WTC11 (cell line): ENCODE data around the gene CCDC80. TPM values are rescaled to one million over a fixed set of nuclear protein-coding genes. Genes with fewer than 3 reads are reported as not detected.

Experiments
- ATAC-seq: fragments of 200-7000 bp; cut with Tn5 transposase; 2 replicates; pipeline ENCODE4 v1.10.0; 2021; ENCODE audit warnings: mild to moderate bottlenecking, moderate library complexity
- CTCF ChIA-PET: fragments of 300-600 bp; sonication (Branson Sonifier 250); formaldehyde crosslinking; loops from one replicate; lab custom pipeline; 2021; ENCODE audit warnings: antibody characterized with exemption; lab: Charles Lee
- POLR2A ChIA-PET: fragments of 350-600 bp; sonication (Branson Sonifier 250); formaldehyde crosslinking; loops from one replicate; lab custom pipeline; 2021; ENCODE audit warnings: antibody characterized with exemption; lab: Charles Lee
- DNase-seq: peaks from one replicate; pipeline ENCODE4 v3.0.0; 2021; ENCODE audit warnings: low spot score
- H3K27ac Mint-ChIP-seq: 2 replicates; pipeline ENCODE4 v1.8.0; 2021; ENCODE audit warnings: mixed read lengths
- H3K27me3 Mint-ChIP-seq: 2 replicates; pipeline ENCODE4 v1.8.0; 2021; ENCODE audit warnings: low read depth, mild to moderate bottlenecking, moderate library complexity, mixed read lengths
- H3K36me3 Mint-ChIP-seq: 2 replicates; pipeline ENCODE4 v1.8.0; 2021; ENCODE audit warnings: mixed read lengths
- H3K4me1 Mint-ChIP-seq: 2 replicates; pipeline ENCODE4 v1.8.0; 2022; ENCODE audit warnings: mixed read lengths
- H3K4me3 Mint-ChIP-seq: 2 replicates; pipeline ENCODE4 v1.8.0; 2021; ENCODE audit warnings: mild to moderate bottlenecking, moderate library complexity, mixed read lengths
- H3K9me3 Mint-ChIP-seq: 2 replicates; pipeline ENCODE4 v1.8.0; 2021; ENCODE audit warnings: mixed read lengths
- ATF1 ChIP-seq: sonication (generic); formaldehyde crosslinking; IDR thresholded peaks from 2 replicates; pipeline ENCODE4 v1.8.1; 2023; ENCODE audit warnings: mild to moderate bottlenecking, moderate library complexity, missing genetic modification reagents
- CREB1 ChIP-seq: sonication (generic); formaldehyde crosslinking; IDR thresholded peaks from 2 replicates; pipeline ENCODE4 v1.8.0; 2023; ENCODE audit warnings: mild to moderate bottlenecking, missing genetic modification reagents
- CREM ChIP-seq: sonication (generic); formaldehyde crosslinking; IDR thresholded peaks from 2 replicates; pipeline ENCODE4 v1.8.1; 2022; ENCODE audit warnings: mild to moderate bottlenecking, missing genetic modification reagents, moderate library complexity
- E2F4 ChIP-seq: sonication (generic); formaldehyde crosslinking; IDR thresholded peaks from 2 replicates; pipeline ENCODE4 v1.8.1; 2022; ENCODE audit warnings: low read depth, mild to moderate bottlenecking, moderate library complexity, missing genetic modification reagents, borderline replicate concordance
- ESRRA ChIP-seq: sonication (generic); formaldehyde crosslinking; IDR thresholded peaks from 2 replicates; pipeline ENCODE4 v1.8.1; 2022; ENCODE audit warnings: mild to moderate bottlenecking, missing genetic modification reagents, borderline replicate concordance
- FOXP1 ChIP-seq: sonication (generic); formaldehyde crosslinking; IDR thresholded peaks from 2 replicates; pipeline ENCODE4 v1.8.0; 2022; ENCODE audit warnings: missing genetic modification reagents, mild to moderate bottlenecking, moderate library complexity, borderline replicate concordance
- FOXP4 ChIP-seq: sonication (generic); formaldehyde crosslinking; IDR thresholded peaks from 2 replicates; pipeline ENCODE4 v1.8.0; 2022; ENCODE audit warnings: mild to moderate bottlenecking, missing genetic modification reagents
- HMGXB4 ChIP-seq: sonication (generic); formaldehyde crosslinking; IDR thresholded peaks from 2 replicates; pipeline ENCODE4 v1.8.1; 2023; ENCODE audit warnings: mild to moderate bottlenecking, moderate library complexity, missing genetic modification reagents
- IRF1 ChIP-seq: sonication (generic); formaldehyde crosslinking; IDR thresholded peaks from 2 replicates; pipeline ENCODE4 v1.8.0; 2023; ENCODE audit warnings: missing genetic modification reagents
- KAT7 ChIP-seq: sonication (generic); formaldehyde crosslinking; IDR thresholded peaks from 2 replicates; pipeline ENCODE4 v1.8.1; 2023; ENCODE audit warnings: missing genetic modification reagents, mild to moderate bottlenecking, borderline replicate concordance
- MLX ChIP-seq: sonication (generic); formaldehyde crosslinking; IDR thresholded peaks from 2 replicates; pipeline ENCODE4 v1.8.1; 2023; ENCODE audit warnings: mild to moderate bottlenecking, missing genetic modification reagents, moderate library complexity
- MYBL2 ChIP-seq: sonication (generic); formaldehyde crosslinking; IDR thresholded peaks from 2 replicates; pipeline ENCODE4 v1.8.1; 2023; ENCODE audit warnings: mild to moderate bottlenecking, moderate library complexity, missing genetic modification reagents
- RELA ChIP-seq: sonication (generic); formaldehyde crosslinking; IDR thresholded peaks from 2 replicates; pipeline ENCODE4 v1.8.1; 2022; ENCODE audit warnings: missing genetic modification reagents, mild to moderate bottlenecking, borderline replicate concordance
- SOX15 ChIP-seq: fragments of 250-450 bp; sonication (Bioruptor Pico); IDR thresholded peaks from 2 replicates; pipeline ENCODE4 v1.9.0; 2021; ENCODE audit warnings: mild to moderate bottlenecking
- TP53 ChIP-seq: sonication (generic); formaldehyde crosslinking; IDR thresholded peaks from 2 replicates; pipeline ENCODE4 v1.8.1; 2023; ENCODE audit warnings: mild to moderate bottlenecking, missing genetic modification reagents
- USF1 ChIP-seq: sonication (generic); formaldehyde crosslinking; IDR thresholded peaks from 2 replicates; pipeline ENCODE4 v1.8.0; 2022; ENCODE audit warnings: mild to moderate bottlenecking, missing genetic modification reagents
- USF2 ChIP-seq: sonication (generic); formaldehyde crosslinking; IDR thresholded peaks from 2 replicates; pipeline ENCODE4 v1.8.1; 2023; ENCODE audit warnings: mild to moderate bottlenecking, missing genetic modification reagents, moderate library complexity
- ZBTB21 ChIP-seq: sonication (generic); formaldehyde crosslinking; IDR thresholded peaks from 2 replicates; pipeline ENCODE4 v1.8.1; 2023; ENCODE audit warnings: mild to moderate bottlenecking, missing genetic modification reagents, borderline replicate concordance
- ZNF138 ChIP-seq: sonication (generic); formaldehyde crosslinking; conservative IDR thresholded peaks from 2 replicates; pipeline ENCODE4 v1.8.1; 2022; ENCODE audit warnings: mild to moderate bottlenecking, moderate library complexity, missing genetic modification reagents
- ZNF416 ChIP-seq: fragments of 250-450 bp; sonication (Bioruptor Pico); IDR thresholded peaks from 2 replicates; pipeline ENCODE4 v1.9.0; 2021; ENCODE audit warnings: mild to moderate bottlenecking, inconsistent platforms
- total RNA-seq: library from RNA; stranded (reverse); gene quantifications from 3 replicates; pipeline ENCODE4 v1.2.3, GENCODE V29; 2021
- TF ChIP-seq, protein P1 (sequence below): sonication (generic); formaldehyde crosslinking; IDR thresholded peaks from 2 replicates; pipeline ENCODE4 v1.8.0; 2023; ENCODE audit warnings: mild to moderate bottlenecking, missing genetic modification reagents
- TF ChIP-seq, protein P2 (sequence below): sonication (generic); formaldehyde crosslinking; IDR thresholded peaks from 2 replicates; pipeline ENCODE4 v1.8.1; 2022; ENCODE audit warnings: mild to moderate bottlenecking, moderate library complexity, missing genetic modification reagents

The CCDC80 gene
- total RNA-seq, 1 experiment from 2014 or later, result 10.9 TPM

DNA sequence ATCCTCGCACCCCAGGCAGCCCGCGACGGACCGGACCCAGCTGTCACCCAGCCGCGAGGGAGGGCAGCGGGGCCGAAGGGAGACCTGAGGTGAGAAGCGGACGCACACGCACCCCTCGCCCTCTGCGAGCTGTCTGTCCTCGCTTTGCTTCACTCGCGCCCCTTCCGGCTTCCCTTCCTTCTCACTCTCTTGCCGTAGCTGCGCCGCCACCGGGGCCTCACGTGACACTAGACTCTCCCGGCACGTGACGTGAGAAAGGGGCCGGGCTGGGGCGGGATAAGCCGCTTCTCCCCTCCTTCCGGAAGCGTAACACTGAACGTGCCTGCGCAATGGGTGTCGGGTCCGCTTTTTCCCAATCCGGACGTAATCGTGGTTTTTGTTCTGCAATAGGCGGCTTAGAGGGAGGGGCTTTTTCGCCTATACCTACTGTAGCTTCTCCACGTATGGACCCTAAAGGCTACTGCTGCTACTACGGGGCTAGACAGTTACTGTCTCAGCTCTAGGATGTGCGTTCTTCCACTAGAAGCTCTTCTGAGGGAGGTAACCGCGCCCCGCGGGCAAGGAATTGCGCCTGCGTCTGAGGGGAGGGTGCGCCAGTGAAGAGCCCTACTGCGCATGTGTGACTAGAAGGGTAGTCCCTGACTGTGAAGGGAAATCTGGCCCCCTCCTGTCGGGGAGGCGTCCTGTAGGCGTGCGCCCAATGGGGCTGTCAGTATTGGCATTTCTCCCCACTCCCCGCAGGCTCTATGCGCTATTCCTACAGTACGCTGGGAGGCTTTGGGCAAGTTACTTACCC, 79.0 kb downstream of the CCDC80 start, which contains the start of the genes ATG3 and SLC35A5 (continued):
- TF ChIP-seq CREB1, result peak; percentile 71; the same call in 1 of the 2 replicates
- TF ChIP-seq ZBTB21 (CRISPR knock-in tag), result peak; percentile 88
- TF ChIP-seq ESRRA (CRISPR knock-in tag), result 0 out of 2 replicates have a peak, but pooled peaks have one; percentile 61
- TF ChIP-seq, protein P1, sequence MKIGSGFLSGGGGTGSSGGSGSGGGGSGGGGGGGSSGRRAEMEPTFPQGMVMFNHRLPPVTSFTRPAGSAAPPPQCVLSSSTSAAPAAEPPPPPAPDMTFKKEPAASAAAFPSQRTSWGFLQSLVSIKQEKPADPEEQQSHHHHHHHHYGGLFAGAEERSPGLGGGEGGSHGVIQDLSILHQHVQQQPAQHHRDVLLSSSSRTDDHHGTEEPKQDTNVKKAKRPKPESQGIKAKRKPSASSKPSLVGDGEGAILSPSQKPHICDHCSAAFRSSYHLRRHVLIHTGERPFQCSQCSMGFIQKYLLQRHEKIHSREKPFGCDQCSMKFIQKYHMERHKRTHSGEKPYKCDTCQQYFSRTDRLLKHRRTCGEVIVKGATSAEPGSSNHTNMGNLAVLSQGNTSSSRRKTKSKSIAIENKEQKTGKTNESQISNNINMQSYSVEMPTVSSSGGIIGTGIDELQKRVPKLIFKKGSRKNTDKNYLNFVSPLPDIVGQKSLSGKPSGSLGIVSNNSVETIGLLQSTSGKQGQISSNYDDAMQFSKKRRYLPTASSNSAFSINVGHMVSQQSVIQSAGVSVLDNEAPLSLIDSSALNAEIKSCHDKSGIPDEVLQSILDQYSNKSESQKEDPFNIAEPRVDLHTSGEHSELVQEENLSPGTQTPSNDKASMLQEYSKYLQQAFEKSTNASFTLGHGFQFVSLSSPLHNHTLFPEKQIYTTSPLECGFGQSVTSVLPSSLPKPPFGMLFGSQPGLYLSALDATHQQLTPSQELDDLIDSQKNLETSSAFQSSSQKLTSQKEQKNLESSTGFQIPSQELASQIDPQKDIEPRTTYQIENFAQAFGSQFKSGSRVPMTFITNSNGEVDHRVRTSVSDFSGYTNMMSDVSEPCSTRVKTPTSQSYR (CRISPR knock-in tag), result 0 out of 2 replicates have a peak, but pooled peaks have one; percentile 48
- peak; percentile 3; the same call in 1 of the 2 replicates for TF ChIP-seq TP53 (CRISPR knock-in tag)
- no peak for TF ChIP-seq IRF1 (CRISPR knock-in tag)
- TF ChIP-seq USF2 (CRISPR knock-in tag), result peak; percentile 100
- peak; percentile 76; the same call in 1 of the 2 replicates for TF ChIP-seq HMGXB4 (CRISPR knock-in tag)
- no peak for TF ChIP-seq ZNF416 (CRISPR knock-in tag)
- peak; percentile 61; the same call in 1 of the 2 replicates for TF ChIP-seq ZNF138 (CRISPR knock-in tag)
- TF ChIP-seq USF1 (CRISPR knock-in tag), result peak; percentile 100

- Mint-ChIP-seq H3K4me3 (peak overlapping the region; percentile 96), H3K4me1 (peaks cover 39% of the 10 kb centered on the region), H3K27ac (peak overlapping the region; percentile 95), H3K27me3 (no peaks in the 10 kb centered on the region), H3K36me3 (peaks cover 32% of the 10 kb centered on the region), H3K9me3 (peaks cover 7% of the 10 kb centered on the region)
- ATAC-seq (no peak), DNase-seq (no peak)
- ChIA-PET CTCF (interaction anchor here (1.0 to 1.4 kb wide), 5 partner anchors 70 to 450 kb away, joined by 3 to 8 read pairs (median 3); partner anchors contain the start of gene SLC9C1), POLR2A (interaction anchor here (0.6 to 1.8 kb wide), 4 partner anchors 55 to 268 kb away, joined by 3 to 5 read pairs (median 4); partner anchors contain the start of gene CD200)
- TF ChIP-seq, protein P2, sequence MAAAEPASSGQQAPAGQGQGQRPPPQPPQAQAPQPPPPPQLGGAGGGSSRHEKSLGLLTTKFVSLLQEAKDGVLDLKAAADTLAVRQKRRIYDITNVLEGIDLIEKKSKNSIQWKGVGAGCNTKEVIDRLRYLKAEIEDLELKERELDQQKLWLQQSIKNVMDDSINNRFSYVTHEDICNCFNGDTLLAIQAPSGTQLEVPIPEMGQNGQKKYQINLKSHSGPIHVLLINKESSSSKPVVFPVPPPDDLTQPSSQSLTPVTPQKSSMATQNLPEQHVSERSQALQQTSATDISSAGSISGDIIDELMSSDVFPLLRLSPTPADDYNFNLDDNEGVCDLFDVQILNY (CRISPR knock-in tag), result peak; percentile 79
- peak; percentile 90; the same call in 1 of the 2 replicates for TF ChIP-seq KAT7 (CRISPR knock-in tag)
- TF ChIP-seq ZNF138 (CRISPR knock-in tag), result no peak
- TF ChIP-seq CREB1, result no peak
- TF ChIP-seq MYBL2, result no peak
- TF ChIP-seq E2F4, result 0 out of 2 replicates have a peak, but pooled peaks have one; percentile 32
- TF ChIP-seq SOX15 (CRISPR knock-in tag), result no peak
- 0 out of 2 replicates have a peak, but pooled peaks have one; percentile 79 for TF ChIP-seq RELA (CRISPR knock-in tag)
- TF ChIP-seq FOXP4 (CRISPR knock-in tag), result no peak
- 0 out of 2 replicates have a peak, but pooled peaks have one; percentile 38 for TF ChIP-seq ATF1 (CRISPR knock-in tag)
- TF ChIP-seq FOXP1 (CRISPR knock-in tag), result peak; percentile 80; the same call in 1 of the 2 replicates
- TF ChIP-seq MLX (CRISPR knock-in tag), result no peak
- no peak for TF ChIP-seq CREM (CRISPR knock-in tag)
Measured at GRCh38 chr3:112561484-112561733, 79.5 kb downstream of the CCDC80 start.
